Spleen (tissue), 11 donors: ENCODE results near the gene ENPEP. TPM values are rescaled to one million over a fixed set of nuclear protein-coding genes. Genes with fewer than 3 reads are reported as not detected.

ENCODE experiments used
- DNase-seq: peaks from one replicate; pipeline ENCODE4 v3.0.0-alpha.2; 2020
- H3K27ac ChIP-seq, 8 donors: fragments of 200-600 bp; sonication (generic) in 7 of 8; 1 replicate in 4 of 8; 2 replicates in 4 of 8; pipeline versions ENCODE4 v1.5.0 to v1.8.0; 2016 to 2021; ENCODE audit warnings: inconsistent platforms in 4 of 8, mild to moderate bottlenecking in 4 of 8, moderate library complexity in 1 of 8
- H3K27me3 ChIP-seq, 7 donors: fragments of 200-600 bp; sonication (generic) in 6 of 7; replicated peaks in 1 of 7; 1 replicate in 4 of 7; 2 replicates in 3 of 7; pipeline versions ENCODE4 v1.5.0 to v1.8.0; 2016 to 2021; ENCODE audit warnings: inconsistent platforms in 3 of 7, mild to moderate bottlenecking in 1 of 7
- H3K36me3 ChIP-seq, 6 donors: fragments of 200-600 bp; sonication (generic) in 5 of 6; 1 replicate in 4 of 6; 2 replicates in 2 of 6; pipeline versions ENCODE4 v1.5.0 to v1.8.0; 2016 to 2021; ENCODE audit warnings: inconsistent platforms in 2 of 6
- H3K4me1 ChIP-seq, 6 donors: fragments of 200-600 bp; sonication (generic) in 5 of 6; 1 replicate in 3 of 6; 2 replicates in 3 of 6; pipeline versions ENCODE4 v1.5.0 to v1.8.0; 2016 to 2021; ENCODE audit warnings: inconsistent platforms in 3 of 6
- H3K4me3 ChIP-seq, 8 donors: fragments of 200-600 bp; sonication (generic) in 7 of 8; 1 replicate in 4 of 8; 2 replicates in 4 of 8; pipeline versions ENCODE4 v1.5.0 to v1.8.0; 2016 to 2021; ENCODE audit warnings: inconsistent platforms in 4 of 8, mild to moderate bottlenecking in 4 of 8, moderate library complexity in 2 of 8
- H3K9me3 ChIP-seq, 8 donors: fragments of 200-600 bp; sonication (generic) in 7 of 8; 1 replicate in 4 of 8; 2 replicates in 4 of 8; pipeline versions ENCODE4 v1.5.0 to v1.8.0; 2016 to 2021; ENCODE audit warnings: inconsistent platforms in 4 of 8
- CTCF ChIP-seq, 11 experiments: fragments of 200-600 bp in 7 of 11; fragments of 450-650 bp in 4 of 11; sonication (generic) in 4 of 11; IDR thresholded peaks in 8 of 11; conservative IDR thresholded peaks in 3 of 11; 1 replicate in 7 of 11; 2 replicates in 4 of 11; pipeline versions ENCODE4 v1.4.0 to v1.8.0; 2016 to 2021; ENCODE audit warnings: antibody characterized with exemption in 11 of 11, inconsistent platforms in 4 of 11, mild to moderate bottlenecking in 1 of 11
- POLR2A ChIP-seq, 3 donors: fragments of 450-650 bp; IDR thresholded peaks; one replicate each; pipeline ENCODE4 v1.5.1; 2017; ENCODE audit warnings: antibody characterized with exemption in 3 of 3, mild to moderate bottlenecking in 1 of 3
- POLR2AphosphoS5 ChIP-seq, 3 donors: sonication (generic); formaldehyde crosslinking; IDR thresholded peaks; one replicate each; pipeline ENCODE4 v1.5.1; 2017; ENCODE audit warnings: antibody characterized with exemption in 3 of 3
- WGBS, 5 donors: extraction: QIAGEN DNeasy Blood & Tissue Kit in 3 of 5; methylation state at CpG; one replicate each; pipeline versions ENCODE4 v1.1.5 to v1.1.7; 2013 to 2018; 5-methylcytosine and 5-hydroxymethylcytosine counted together
- intact Hi-C: fragments of 100-400 bp; cut with DNase I; formaldehyde crosslinking; loops from one replicate; pipeline ENCODE4 v1.15.0; 2023; ENCODE audit warnings: low total_unique reads
- polyA plus RNA-seq, 3 donors: library from polyadenylated mRNA; stranded (reverse); fragments of 200-250 nt; gene quantifications; one replicate each; pipeline ENCODE4 v1.2.1, GENCODE V29; 2013
- total RNA-seq, 7 donors: library from RNA; depleted of rRNA in 3 of 7; stranded (reverse); fragments of >200 nt in 3 of 7; fragmentation: NEBNext Ultra II Directional in 4 of 7; extraction: Animal tissue kit (Norgen Biotek cat#: 25700) in 4 of 7; gene quantifications; one replicate each; pipeline versions ENCODE4 v1.1.0 to v1.2.1, GENCODE V29; 2016 to 2021
- donor health status: healthy with polysubstance abuse.
- donor health status: DM: no; HTN: no; CAD: no; lungs with moderate emphysema.
- donor health status: DM: no; HTN: no; CAD: no.
- donor health status: Bipolar disorder and iron deficiency.
- donor health status: healthy.
- donor health status: DM: no; HTN: no; CAD: no.
- donor health status: DM: yes; HTN: yes; CAD: no.

ENPEP gene
- total and polyA plus RNA-seq, 10 donors, result 1.8 to 48.3 (median 30.3) TPM

- Histone ChIP-seq H3K4me3 (no peak overlapping the region), H3K27me3 (peaks cover 0 to 11% (median 0%) of the 10 kb centered on the region in 7 donors), H3K4me1 (no peaks in the 10 kb centered on the region), H3K9me3 (peaks cover 0 to 20% (median 13%) of the 10 kb centered on the region in 8 donors), H3K36me3 (no peaks in the 10 kb centered on the region), H3K27ac (no peak overlapping the region)
- no peak for DNase-seq
- 75 to 92% (median 80%) methylated on average over 2 of the region's 2 CpGs for WGBS, 5 donors
- TF ChIP-seq POLR2AphosphoS5 (IDR thresholded peaks at IDR 0.05) (no peak), POLR2A (IDR thresholded peaks at IDR 0.05) (no peak), CTCF (IDR thresholded peaks at IDR 0.05 in 8 of 11, conservative IDR thresholded peaks at IDR 0.05 in 3 of 11) (no peak)
- intact Hi-C loops, result no loop called here
Measured at GRCh38 chr4:110596431-110596830, 120.5 kb downstream of the ENPEP start.

DNA sequence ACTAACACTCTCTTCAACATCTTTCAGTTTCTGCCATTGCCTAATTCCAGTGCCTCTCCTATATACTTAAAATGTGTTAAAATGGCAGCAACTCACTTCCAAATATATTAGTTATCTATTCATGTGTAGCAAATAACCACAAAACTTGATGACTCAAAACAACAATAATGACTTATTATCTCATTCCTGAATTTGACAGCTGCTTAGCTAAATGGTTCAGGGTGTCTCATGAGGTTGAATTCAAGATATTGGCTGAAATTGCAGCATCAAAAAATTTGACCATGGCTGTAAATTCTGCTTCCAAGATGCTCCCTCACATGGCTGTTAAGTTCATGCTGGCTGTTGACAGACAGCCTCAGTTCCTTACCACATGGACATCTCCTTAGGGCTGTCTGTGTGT is 121.6 kb downstream of the ENPEP start:
- intact Hi-C loops, result no loop called here
- Histone ChIP-seq H3K27me3 (peaks cover 0 to 11% (median 0%) of the 10 kb centered on the region in 7 donors), H3K36me3 (no peaks in the 10 kb centered on the region), H3K9me3 (peaks cover 0 to 20% (median 13%) of the 10 kb centered on the region in 8 donors), H3K4me1 (no peaks in the 10 kb centered on the region), H3K27ac (no peak overlapping the region), H3K4me3 (no peak overlapping the region)
- no peak for DNase-seq
- TF ChIP-seq CTCF (IDR thresholded peaks at IDR 0.05 in 8 of 11, conservative IDR thresholded peaks at IDR 0.05 in 3 of 11) (no peak), POLR2A (IDR thresholded peaks at IDR 0.05) (no peak), POLR2AphosphoS5 (IDR thresholded peaks at IDR 0.05) (no peak)

DNA sequence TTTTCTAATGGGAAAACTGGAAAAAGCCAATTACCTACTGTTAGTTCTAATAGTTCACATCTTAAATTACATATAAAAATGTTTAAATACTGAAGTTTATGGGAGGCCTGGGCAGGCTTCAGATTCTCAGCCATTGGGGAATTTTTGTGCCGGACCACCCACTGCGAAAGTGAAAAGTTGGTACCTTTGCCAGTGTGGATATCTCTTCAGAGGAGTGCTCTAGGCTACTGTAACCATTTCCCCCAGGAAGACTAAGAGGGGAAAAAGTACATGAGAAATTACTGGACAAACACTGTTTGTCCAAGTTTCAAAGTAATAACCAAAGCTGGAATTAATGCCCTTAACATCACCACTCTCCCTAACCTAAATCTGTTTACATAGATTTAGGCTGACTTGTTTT is 126.1 kb downstream of the ENPEP start:
- TF ChIP-seq POLR2A (IDR thresholded peaks at IDR 0.05), result no peak
- TF ChIP-seq POLR2AphosphoS5 (IDR thresholded peaks at IDR 0.05), result no peak
- no peak for TF ChIP-seq CTCF (IDR thresholded peaks at IDR 0.05 in 8 of 11, conservative IDR thresholded peaks at IDR 0.05 in 3 of 11)
- no peaks in the 10 kb centered on the region for H3K4me1 ChIP-seq
- H3K36me3 ChIP-seq, result no peaks in the 10 kb centered on the region
- H3K27me3 ChIP-seq, result peaks cover 0 to 22% (median 0%) of the 10 kb centered on the region in 7 donors
- no peak overlapping the region for H3K27ac ChIP-seq
- intact Hi-C loops, result no loop called here
- 94 to 100% (median 96%) methylated on average over 2 of the region's 2 CpGs for WGBS, 5 donors
- H3K9me3 ChIP-seq, result peaks cover 0 to 4% (median 0%) of the 10 kb centered on the region in 8 donors
- no peak for DNase-seq
- no peak overlapping the region for H3K4me3 ChIP-seq

DNA sequence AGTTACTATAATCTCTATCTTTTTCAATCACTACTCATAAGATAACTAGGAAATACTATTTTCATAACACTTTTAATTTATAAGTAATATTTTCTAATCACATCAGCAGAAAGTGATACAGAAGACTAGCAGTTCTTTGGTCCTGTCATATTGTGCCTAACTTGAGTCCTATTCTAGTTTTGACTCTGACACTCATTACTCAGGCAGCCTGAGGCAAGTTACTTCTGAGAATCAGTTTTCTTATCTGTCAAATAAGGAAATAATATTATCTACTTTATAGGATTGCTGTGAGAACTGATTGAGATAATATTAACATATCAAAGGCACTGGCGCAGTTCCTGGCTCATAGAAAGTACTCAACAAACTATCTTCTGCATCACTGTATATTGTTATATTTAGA is 129.1 kb downstream of the ENPEP start:
- no peak for DNase-seq
- no peak for TF ChIP-seq POLR2A (IDR thresholded peaks at IDR 0.05)
- TF ChIP-seq CTCF (IDR thresholded peaks at IDR 0.05 in 8 of 11, conservative IDR thresholded peaks at IDR 0.05 in 3 of 11), result no peak
- no peak for TF ChIP-seq POLR2AphosphoS5 (IDR thresholded peaks at IDR 0.05)
- no peaks in the 10 kb centered on the region for H3K36me3 ChIP-seq
- 78 to 92% (median 88%) methylated on average over 1 of the region's 1 CpG for WGBS, 5 donors
- intact Hi-C loops, result no loop called here
- peaks cover 0 to 5% (median 0%) of the 10 kb centered on the region in 8 donors for H3K9me3 ChIP-seq
- H3K4me1 ChIP-seq, result no peaks in the 10 kb centered on the region
- no peak overlapping the region for H3K27ac ChIP-seq
- peaks cover 0 to 50% (median 16%) of the 10 kb centered on the region in 7 donors for H3K27me3 ChIP-seq
- H3K4me3 ChIP-seq, result no peak overlapping the region
